Measurements from ENCODE around the gene RPL22. TPM values are rescaled to one million over a fixed set of nuclear protein-coding genes. Genes with fewer than 3 reads are reported as not detected.

The RPL22 gene
- total and polyA plus RNA-seq, 2 of the 8 experiments (the other 6 are each of a cell fraction or from before 2014, with no cell fraction given): 133 to 521 TPM

GRCh38 chr1:6144175-6144574, 55.2 kb downstream of the RPL22 start:
- DNase-seq (ENCODE audit: low read depth in 1 of 2, low spot score in 2 of 2) (no peak), FAIRE-seq (no peak)
- Histone ChIP-seq H3K4me3 (ENCODE audit: extremely low read depth in 1 of 4, insufficient read depth in 2 of 4, low read depth in 3 of 4, low read length in 4 of 4) (no peak overlapping the region), H4K91ac (replicated peaks; ENCODE audit: insufficient read length, low read length) (no peak overlapping the region), H3K4ac (replicated peaks; ENCODE audit: insufficient read length, low read depth, low read length) (no peak overlapping the region), H2BK20ac (ENCODE audit: low read length) (no peak overlapping the region), H2BK120ac (replicated peaks; ENCODE audit: low read depth, low read length) (no peak overlapping the region), H2BK5ac (ENCODE audit: low read depth, low read length) (no peak overlapping the region), H2BK12ac (ENCODE audit: low read depth, low read length) (peak overlapping the region; percentile 5; the same call in 1 of the 2 replicates), H4K20me1 (replicated peaks in 1 of 2; ENCODE audit: control insufficient read depth in 1 of 2, insufficient read depth in 2 of 2, low read length in 2 of 2) (peaks cover 0 to 3% of the 10 kb centered on the region in 2 experiments), H3K9me3 (ENCODE audit: insufficient read depth in 2 of 2, low read depth in 1 of 2, low read length in 1 of 2) (no peaks in the 10 kb centered on the region), H4K5ac (ENCODE audit: insufficient read length, low read depth, low read length) (no peak overlapping the region), H3K9ac (replicated peaks in 1 of 4; ENCODE audit: extremely low read depth in 1 of 4, low read depth in 3 of 4, low read length in 3 of 4) (no peak overlapping the region), H3K27ac (ENCODE audit: low read depth, low read length) (no peak overlapping the region), H2AK5ac (ENCODE audit: low read depth, low read length) (no peak overlapping the region), H2AFZ (ENCODE audit: low read length) (no peak overlapping the region), H3K23ac (ENCODE audit: insufficient read length) (no peak overlapping the region), H3K79me1 (ENCODE audit: low read depth, low read length) (no peaks in the 10 kb centered on the region), H3K4me2 (ENCODE audit: insufficient read depth in 1 of 2, low read depth in 2 of 2, low read length in 2 of 2) (no peak overlapping the region), H3K23me2 (ENCODE audit: low read depth, low read length) (no peaks in the 10 kb centered on the region; the same call in none of the 2 replicates), H3K18ac (ENCODE audit: extremely low read depth, low read length) (no peak overlapping the region), H3K4me1 (replicated peaks in 1 of 4; ENCODE audit: control insufficient read depth in 3 of 4, insufficient read depth in 4 of 4, low read length in 3 of 4) (peaks cover 0 to 17% (median 4%) of the 10 kb centered on the region in 4 experiments; a peak in 4 of 7 replicates), H3K79me2 (ENCODE audit: control insufficient read depth in 1 of 2, insufficient read depth in 2 of 2, low read length in 2 of 2) (no peaks in the 10 kb centered on the region), H3K27me3 (replicated peaks in 1 of 4; ENCODE audit: control insufficient read depth in 3 of 4, extremely low read depth in 1 of 4, insufficient read depth in 3 of 4, low read length in 3 of 4) (peaks cover 2 to 19% (median 17%) of the 10 kb centered on the region in 4 experiments), H3K56ac (replicated peaks; ENCODE audit: insufficient read length, low read depth, low read length) (no peak overlapping the region), H3K36me3 (ENCODE audit: control insufficient read depth in 2 of 4, insufficient read depth in 4 of 4, low read length in 3 of 4) (no peaks in the 10 kb centered on the region; a peak in 1 of 8 replicates), H3K14ac (ENCODE audit: insufficient read length) (no peak overlapping the region), H2BK15ac (ENCODE audit: low read length) (no peak overlapping the region), H4K8ac (ENCODE audit: extremely low read depth, insufficient read depth, low read length) (peak overlapping the region; percentile 39; the same call in 1 of the 2 replicates)
- ChIA-PET CTCF (ENCODE audit: partially characterized antibody) (interaction anchor here (1.2 to 3.9 kb wide), 6 partner anchors 9 to 91 kb away, joined by 3 to 13 read pairs (median 6); no protein-coding TSS in a partner anchor), POLR2A (ENCODE audit: partially characterized antibody) (interaction anchor here (1.3 kb wide), 1 partner anchor 99 kb away, joined by 3 read pairs; no protein-coding TSS in a partner anchor)
- WGBS, 2 experiments (ENCODE audit: extremely low coverage in 1 of 2, insufficient coverage in 1 of 2, insufficient read length in 1 of 2, insufficient replicate concordance in 2 of 2, low coverage in 1 of 2, low lambda C conversion rate in 2 of 2, missing lambda C conversion rate in 1 of 2): 98% methylated on average over 7 of the region's 7 CpGs; no CpG with 5 or more reads in 1 of the 2 experiments
- TF ChIP-seq CHD1 (IDR thresholded peaks at IDR 0.05; ENCODE audit: low read depth, low read length) (no peak), SRF (IDR thresholded peaks at IDR 0.05; ENCODE audit: low read depth, low read length) (no peak), YY1 (IDR thresholded peaks at IDR 0.05; ENCODE audit: low read depth, low read length) (no peak)
